Measurements from ENCODE around the gene MUC6.

DNA sequence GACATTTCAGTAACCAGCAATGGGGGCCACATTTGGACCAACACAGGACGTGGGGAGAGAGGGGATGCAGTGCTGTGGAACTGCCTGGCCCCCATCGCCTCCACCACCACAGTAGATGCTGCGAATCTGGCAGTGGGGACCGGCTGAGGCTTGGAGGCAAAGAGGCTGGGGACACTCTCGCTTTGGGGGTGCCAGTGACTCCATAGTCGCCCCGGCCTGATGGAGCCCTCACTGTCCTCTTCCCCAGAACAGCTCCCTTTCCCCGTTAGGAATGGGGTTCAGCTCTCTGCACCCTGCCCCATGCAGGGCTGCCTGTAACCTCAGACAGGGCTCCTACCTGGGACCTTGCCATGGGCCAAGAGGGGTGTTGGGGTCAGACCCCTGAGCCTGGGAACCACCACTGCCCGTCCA is 36.3 kb upstream of the MUC6 start:
- TF ChIP-seq, protein P1, sequence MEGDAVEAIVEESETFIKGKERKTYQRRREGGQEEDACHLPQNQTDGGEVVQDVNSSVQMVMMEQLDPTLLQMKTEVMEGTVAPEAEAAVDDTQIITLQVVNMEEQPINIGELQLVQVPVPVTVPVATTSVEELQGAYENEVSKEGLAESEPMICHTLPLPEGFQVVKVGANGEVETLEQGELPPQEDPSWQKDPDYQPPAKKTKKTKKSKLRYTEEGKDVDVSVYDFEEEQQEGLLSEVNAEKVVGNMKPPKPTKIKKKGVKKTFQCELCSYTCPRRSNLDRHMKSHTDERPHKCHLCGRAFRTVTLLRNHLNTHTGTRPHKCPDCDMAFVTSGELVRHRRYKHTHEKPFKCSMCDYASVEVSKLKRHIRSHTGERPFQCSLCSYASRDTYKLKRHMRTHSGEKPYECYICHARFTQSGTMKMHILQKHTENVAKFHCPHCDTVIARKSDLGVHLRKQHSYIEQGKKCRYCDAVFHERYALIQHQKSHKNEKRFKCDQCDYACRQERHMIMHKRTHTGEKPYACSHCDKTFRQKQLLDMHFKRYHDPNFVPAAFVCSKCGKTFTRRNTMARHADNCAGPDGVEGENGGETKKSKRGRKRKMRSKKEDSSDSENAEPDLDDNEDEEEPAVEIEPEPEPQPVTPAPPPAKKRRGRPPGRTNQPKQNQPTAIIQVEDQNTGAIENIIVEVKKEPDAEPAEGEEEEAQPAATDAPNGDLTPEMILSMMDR (IDR thresholded peaks at IDR 0.05): no peak
- no peak for TF ChIP-seq POLR2A (IDR thresholded peaks at IDR 0.05)

Data from testis (tissue), 2 donors.